GM19239 (cell line): Measurements from ENCODE around the gene UBL4A.

Experiments
- DNase-seq: peaks from one replicate; pipeline ENCODE4 v3.0.0; 2011; ENCODE audit warnings: low spot score; ENCODE audit not compliant: insufficient read length
- FAIRE-seq: peaks from 2 replicates; lab custom pipeline; 2011; peaks lifted over from hg19 to GRCh38; lab: Jason Lieb, UNC

The UBL4A gene

GRCh38 chrX:154486396-154487207 is at the start of gene UBL4A:
TSS of gene UBL4A (minus strand) at chrX:154486615. CDS start at chrX:154486584, 31 bp downstream.
- DNase-seq (peak; percentile 56), FAIRE-seq (no peak)

- no peak for FAIRE-seq
- no peak for DNase-seq
Measured at GRCh38 chrX:154535892-154536291, 49.5 kb upstream of the UBL4A start.

- DNase-seq, result peak; percentile 79
- FAIRE-seq, result peak; percentile 100
Measured at GRCh38 chrX:154534526-154535322, 48.3 kb upstream of the UBL4A start.

- FAIRE-seq (no peak), DNase-seq (no peak)
Measured at GRCh38 chrX:154532690-154533089, 46.3 kb upstream of the UBL4A start.

GRCh38 chrX:154531626-154532025 is 45.2 kb upstream of the UBL4A start:
- no peak for DNase-seq
- no peak for FAIRE-seq

GRCh38 chrX:154530286-154530685 is 43.9 kb upstream of the UBL4A start:
- DNase-seq, result no peak
- FAIRE-seq, result no peak

- DNase-seq (no peak), FAIRE-seq (no peak)
Measured at GRCh38 chrX:154529206-154529612, 42.8 kb upstream of the UBL4A start.

GRCh38 chrX:154526901-154527675 is 40.7 kb upstream of the UBL4A start:
- FAIRE-seq (peak; percentile 94), DNase-seq (peak; percentile 44)

- DNase-seq, result no peak
Measured at GRCh38 chrX:154525606-154526490, 39.4 kb upstream of the UBL4A start.

GRCh38 chrX:154519389-154519788 is 33.0 kb upstream of the UBL4A start:
- FAIRE-seq, result no peak

More at GRCh38 chrX:154525606-154526490, 39.4 kb upstream of the UBL4A start:
- no peak for FAIRE-seq

GRCh38 chrX:154517101-154517781 is 30.8 kb upstream of the UBL4A start:
- DNase-seq (no peak), FAIRE-seq (no peak)

More at GRCh38 chrX:154519389-154519788, 33.0 kb upstream of the UBL4A start:
- no peak for DNase-seq

GRCh38 chrX:154516656-154517100 is 30.3 kb upstream of the UBL4A start:
- no peak for FAIRE-seq

GRCh38 chrX:154515966-154516655 is 29.7 kb upstream of the UBL4A start, which contains the start of gene FAM3A:
TSS of gene FAM3A (minus strand) at chrX:154516232. CDS start at chrX:154515772, 460 bp downstream.
- FAIRE-seq, result peak; percentile 95

More at GRCh38 chrX:154516656-154517100, 30.3 kb upstream of the UBL4A start:
- no peak for DNase-seq

GRCh38 chrX:154515090-154515965 is 28.9 kb upstream of the UBL4A start:
- DNase-seq (no peak), FAIRE-seq (peak; percentile 90)

More at GRCh38 chrX:154515966-154516655, 29.7 kb upstream of the UBL4A start, which contains the start of gene FAM3A:
- DNase-seq, result peak; percentile 70

GRCh38 chrX:154513716-154514115 is 27.3 kb upstream of the UBL4A start:
- no peak for DNase-seq
- FAIRE-seq, result peak; percentile 55

- FAIRE-seq, result no peak
Measured at GRCh38 chrX:154512879-154513553, 26.6 kb upstream of the UBL4A start.

More at GRCh38 chrX:154512879-154513553, 26.6 kb upstream of the UBL4A start:
- no peak for DNase-seq
